Retinal pigment epithelial cell (primary cell): ENCODE data around the gene DHCR24.

ENCODE experiments used
- DNase-seq: peaks from one replicate; pipeline ENCODE4 v3.0.0-alpha.2; 2010; ENCODE audit warnings: low read depth
- H3K4me3 ChIP-seq: 2 replicates; pipeline ENCODE4 v1.5.1; 2011; ENCODE audit warnings: mild to moderate bottlenecking, low read length, control low read depth, moderate library complexity
- TF ChIP-seq, protein P1 (sequence below): conservative IDR thresholded peaks from 2 replicates; pipeline ENCODE4 v1.5.1; 2011; ENCODE audit warnings: low read depth, low read length, control low read depth, inconsistent platforms

DHCR24 gene

DNA sequence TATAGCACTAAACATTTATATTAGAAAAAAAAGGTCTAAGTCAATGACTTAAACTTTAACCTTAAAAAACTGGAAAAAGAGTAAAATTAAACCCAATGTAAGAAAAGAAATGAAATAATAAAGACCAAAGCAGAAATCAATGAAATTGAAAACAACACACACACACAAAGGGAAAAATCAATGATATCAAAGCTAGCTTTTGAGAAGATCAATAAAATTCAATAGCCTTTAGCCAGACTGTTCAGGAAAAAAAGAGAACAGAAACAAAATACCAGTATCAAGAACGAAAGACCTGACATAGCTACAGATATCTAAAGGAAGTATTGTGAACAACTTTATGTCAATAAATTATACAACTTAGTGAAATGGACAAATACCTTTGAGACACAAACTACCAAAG is 7.1 kb downstream of the DHCR24 start:
- no peak for DNase-seq
- TF ChIP-seq, protein P1, sequence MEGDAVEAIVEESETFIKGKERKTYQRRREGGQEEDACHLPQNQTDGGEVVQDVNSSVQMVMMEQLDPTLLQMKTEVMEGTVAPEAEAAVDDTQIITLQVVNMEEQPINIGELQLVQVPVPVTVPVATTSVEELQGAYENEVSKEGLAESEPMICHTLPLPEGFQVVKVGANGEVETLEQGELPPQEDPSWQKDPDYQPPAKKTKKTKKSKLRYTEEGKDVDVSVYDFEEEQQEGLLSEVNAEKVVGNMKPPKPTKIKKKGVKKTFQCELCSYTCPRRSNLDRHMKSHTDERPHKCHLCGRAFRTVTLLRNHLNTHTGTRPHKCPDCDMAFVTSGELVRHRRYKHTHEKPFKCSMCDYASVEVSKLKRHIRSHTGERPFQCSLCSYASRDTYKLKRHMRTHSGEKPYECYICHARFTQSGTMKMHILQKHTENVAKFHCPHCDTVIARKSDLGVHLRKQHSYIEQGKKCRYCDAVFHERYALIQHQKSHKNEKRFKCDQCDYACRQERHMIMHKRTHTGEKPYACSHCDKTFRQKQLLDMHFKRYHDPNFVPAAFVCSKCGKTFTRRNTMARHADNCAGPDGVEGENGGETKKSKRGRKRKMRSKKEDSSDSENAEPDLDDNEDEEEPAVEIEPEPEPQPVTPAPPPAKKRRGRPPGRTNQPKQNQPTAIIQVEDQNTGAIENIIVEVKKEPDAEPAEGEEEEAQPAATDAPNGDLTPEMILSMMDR, result no peak

DNA sequence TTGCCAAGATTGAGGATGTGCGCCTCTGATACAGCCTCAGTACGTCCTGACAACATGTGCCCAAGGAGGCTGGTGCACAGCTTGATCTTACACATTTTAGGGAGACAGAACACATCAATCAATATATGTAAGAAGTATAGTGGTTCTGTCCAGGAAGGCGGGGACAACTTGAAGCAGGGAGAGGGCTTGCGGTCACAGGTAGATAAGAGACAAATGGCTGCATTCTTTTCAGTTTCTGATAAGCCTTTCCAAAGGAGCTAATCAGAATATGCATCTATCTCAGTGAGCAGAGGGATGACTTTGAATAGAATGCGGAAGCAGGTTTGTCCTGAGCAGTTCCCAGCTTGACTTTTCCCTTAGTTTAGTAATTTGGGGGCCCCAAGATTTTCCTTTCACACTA is 10.2 kb downstream of the DHCR24 start:
- no peak for DNase-seq
- no peak overlapping the region for H3K4me3 ChIP-seq
- TF ChIP-seq, protein P1, result no peak

More for the DNA sequence above, 7.1 kb downstream of the DHCR24 start:
- no peak overlapping the region for H3K4me3 ChIP-seq

DNA sequence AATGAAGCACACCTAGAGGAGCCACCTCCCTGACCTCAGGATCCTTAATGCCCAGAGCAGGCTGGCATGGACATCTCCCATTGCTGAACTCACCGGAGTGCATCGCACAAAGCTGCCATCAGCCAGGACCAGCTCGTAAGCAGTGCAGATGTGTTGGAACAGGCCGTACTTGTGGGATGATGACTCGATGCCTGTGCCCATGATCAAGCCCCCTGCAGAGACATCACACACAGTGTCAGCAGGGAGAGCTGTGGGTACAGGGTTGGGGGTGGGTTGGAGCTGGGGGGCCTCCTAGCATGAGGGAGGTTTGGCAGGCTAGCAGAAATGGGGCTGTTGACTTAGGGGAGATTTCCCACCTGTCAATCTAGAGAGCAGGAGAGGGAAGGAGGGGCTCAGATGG is 12.0 kb downstream of the DHCR24 start:
- H3K4me3 ChIP-seq, result no peak overlapping the region
- TF ChIP-seq, protein P1, result no peak
- no peak for DNase-seq

DNA sequence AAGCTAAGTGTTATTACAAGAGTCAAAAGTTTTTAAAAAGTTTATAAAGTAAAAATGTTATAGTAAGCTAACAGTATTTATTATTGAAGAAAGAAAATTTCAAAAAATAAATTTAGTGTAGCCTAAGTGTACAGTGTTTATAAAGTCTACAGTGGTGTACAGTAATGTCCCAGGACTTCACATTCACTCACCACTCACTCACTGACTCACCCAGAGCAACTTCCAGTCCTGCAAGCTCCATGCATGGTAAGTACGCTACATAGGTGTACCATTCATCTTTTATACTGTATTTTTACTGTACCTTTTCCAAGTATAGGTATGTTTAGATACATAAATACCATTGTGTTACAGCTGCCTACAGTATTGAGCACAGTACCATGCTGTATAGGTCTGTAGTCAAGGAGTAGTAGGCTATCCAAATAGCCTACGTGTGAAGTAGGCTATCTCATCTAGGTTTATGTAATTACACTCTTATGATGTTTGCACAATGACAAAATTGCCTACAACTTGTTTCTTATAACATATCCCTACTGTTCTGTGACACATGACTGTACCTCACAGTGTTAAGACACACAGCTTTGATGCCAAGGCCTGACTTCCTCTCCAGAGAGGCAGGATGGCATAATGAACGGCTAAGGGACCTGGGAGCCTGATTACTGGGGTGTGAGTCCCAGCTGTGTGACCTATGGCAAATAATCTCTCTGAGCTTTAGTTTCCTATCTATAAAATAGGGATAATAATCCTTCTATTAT is 12.7 kb downstream of the DHCR24 start:
- DNase-seq, result no peak
- no peak overlapping the region for H3K4me3 ChIP-seq
- TF ChIP-seq, protein P1, result no peak

DNA sequence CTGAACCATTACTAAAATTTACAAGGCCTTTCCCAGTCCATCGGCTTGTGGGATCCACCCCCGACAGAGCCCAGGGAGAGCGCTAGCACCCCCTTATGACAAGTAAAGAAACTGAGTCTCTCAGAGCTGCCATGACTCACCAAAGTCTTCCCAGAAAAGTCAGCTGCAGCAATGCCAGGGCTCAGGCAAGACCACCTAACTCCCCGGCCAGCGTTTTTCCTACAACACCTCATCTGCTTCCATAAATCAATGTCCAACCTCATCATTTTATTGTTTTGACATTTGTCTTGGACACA is 15.0 kb downstream of the DHCR24 start:
- H3K4me3 ChIP-seq, result no peak overlapping the region
- TF ChIP-seq, protein P1, result no peak
- DNase-seq, result no peak

DNA sequence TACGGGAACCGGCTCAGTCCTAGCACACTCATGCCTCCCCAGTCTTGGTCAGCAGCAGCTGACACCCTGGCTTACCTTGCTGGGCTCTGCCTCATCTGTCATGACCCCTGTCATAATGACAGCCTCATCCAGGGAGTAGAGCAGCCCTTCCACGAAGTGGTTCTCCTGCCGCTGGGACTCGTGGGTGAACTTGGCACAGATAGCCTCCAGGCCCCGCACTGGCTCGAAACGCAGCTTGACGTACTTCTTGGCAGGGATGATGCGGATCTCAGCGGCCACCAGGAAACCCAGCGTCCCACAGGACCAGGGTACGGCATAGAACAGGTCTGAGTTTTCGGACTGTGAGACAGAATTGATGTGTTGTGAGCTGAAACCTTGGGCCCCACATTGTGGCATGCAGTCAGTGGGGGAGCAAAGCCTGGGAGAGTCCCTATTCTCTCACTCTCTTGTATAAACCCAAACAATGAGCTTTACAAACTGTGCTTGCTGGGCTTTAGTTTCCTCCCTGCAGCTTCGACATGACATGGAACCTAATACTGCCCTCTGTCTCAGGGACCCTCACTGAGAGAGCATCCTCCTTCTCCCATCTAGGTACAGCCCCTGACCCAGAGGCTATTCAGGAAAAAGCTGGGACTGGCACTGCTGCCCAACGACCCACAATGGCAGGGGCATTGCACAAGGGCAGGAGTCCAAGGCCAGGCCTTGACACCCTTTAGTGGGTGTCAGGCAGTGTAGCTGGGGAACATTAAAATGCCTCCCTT is 15.5 kb downstream of the DHCR24 start:
- TF ChIP-seq, protein P1, result no peak
- no peak for DNase-seq
- no peak overlapping the region for H3K4me3 ChIP-seq

DNA sequence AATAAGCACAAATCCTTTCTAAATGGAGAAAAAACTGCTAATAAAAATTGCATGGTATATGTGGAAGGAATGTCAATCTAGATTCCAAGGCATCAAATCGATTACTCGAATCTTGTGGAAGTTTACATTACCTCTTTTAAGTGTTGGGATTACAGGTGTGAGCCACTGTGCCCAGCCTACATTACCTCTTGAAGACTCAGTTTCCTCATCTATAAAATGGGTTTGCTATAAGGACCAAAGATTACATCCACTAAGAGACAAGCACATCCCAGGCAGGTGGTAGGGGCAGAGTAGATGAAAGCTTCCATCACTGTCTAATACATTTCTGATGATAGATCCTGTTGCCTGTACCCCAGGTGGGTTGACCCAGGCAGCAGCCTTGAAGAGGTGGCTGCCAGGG is 16.1 kb downstream of the DHCR24 start:
- DNase-seq, result no peak
- TF ChIP-seq, protein P1, result no peak
- no peak overlapping the region for H3K4me3 ChIP-seq
